Neuron (in vitro differentiated cells): Measurements from ENCODE around the gene ETV4.

Source experiments
- H2AFZ ChIP-seq: one replicate; pipeline ENCODE4 v1.6.1; 2013; ENCODE audit warnings: low read depth, mild to moderate bottlenecking, inconsistent platforms, low read length, moderate library complexity
- H3K27me3 ChIP-seq: one replicate; pipeline ENCODE4 v1.6.1; 2013; ENCODE audit warnings: low read length; ENCODE audit not compliant: insufficient read depth
- H3K36me3 ChIP-seq: one replicate; pipeline ENCODE4 v1.6.1; 2013; ENCODE audit warnings: low read length; ENCODE audit not compliant: insufficient read depth
- H3K4me1 ChIP-seq: one replicate; pipeline ENCODE4 v1.6.1; 2013; ENCODE audit warnings: low read length; ENCODE audit not compliant: insufficient read depth
- H3K4me3 ChIP-seq: 2 replicates; pipeline ENCODE4 v1.5.1; 2013; ENCODE audit warnings: mild to moderate bottlenecking, low read length, moderate library complexity
- H3K9me3 ChIP-seq: one replicate; pipeline ENCODE4 v1.6.1; 2013; ENCODE audit warnings: low read length

Gene ETV4

GRCh38 chr17:43547659-43548256 is 1.6 kb upstream of the ETV4 start:
- Histone ChIP-seq H3K4me1 (peaks cover 37% of the 10 kb centered on the region), H3K9me3 (no peaks in the 10 kb centered on the region), H3K4me3 (no peak overlapping the region), H3K27me3 (peaks cover 25% of the 10 kb centered on the region), H2AFZ (no peak overlapping the region), H3K36me3 (no peaks in the 10 kb centered on the region)

GRCh38 chr17:43547189-43547550 is 1.0 kb upstream of the ETV4 start:
- peaks cover 37% of the 10 kb centered on the region for H3K4me1 ChIP-seq
- peaks cover 25% of the 10 kb centered on the region for H3K27me3 ChIP-seq
- H3K9me3 ChIP-seq = no peaks in the 10 kb centered on the region
- H2AFZ ChIP-seq = no peak overlapping the region
- H3K4me3 ChIP-seq = no peak overlapping the region
- no peaks in the 10 kb centered on the region for H3K36me3 ChIP-seq

GRCh38 chr17:43545383-43545632 is 832 bp downstream of the ETV4 start:
- Histone ChIP-seq H3K4me3 (peak overlapping the region; percentile 12), H2AFZ (no peak overlapping the region), H3K4me1 (peaks cover 37% of the 10 kb centered on the region), H3K9me3 (no peaks in the 10 kb centered on the region), H3K36me3 (no peaks in the 10 kb centered on the region), H3K27me3 (peaks cover 25% of the 10 kb centered on the region)

- H2AFZ ChIP-seq = no peak overlapping the region
- peaks cover 25% of the 10 kb centered on the region for H3K27me3 ChIP-seq
- H3K9me3 ChIP-seq = no peaks in the 10 kb centered on the region
- H3K4me1 ChIP-seq = peaks cover 37% of the 10 kb centered on the region
- no peak overlapping the region for H3K4me3 ChIP-seq
- no peaks in the 10 kb centered on the region for H3K36me3 ChIP-seq
Observed at GRCh38 chr17:43543771-43544575, 2.2 kb downstream of the ETV4 start.

GRCh38 chr17:43543300-43543699 is 2.8 kb downstream of the ETV4 start:
- H3K36me3 ChIP-seq = no peaks in the 10 kb centered on the region
- no peak overlapping the region for H3K4me3 ChIP-seq
- H3K9me3 ChIP-seq = no peaks in the 10 kb centered on the region
- H3K4me1 ChIP-seq = peaks cover 37% of the 10 kb centered on the region
- H3K27me3 ChIP-seq = peaks cover 25% of the 10 kb centered on the region
- no peak overlapping the region for H2AFZ ChIP-seq

- Histone ChIP-seq H3K4me1 (peaks cover 34% of the 10 kb centered on the region), H2AFZ (no peak overlapping the region), H3K36me3 (no peaks in the 10 kb centered on the region), H3K27me3 (peaks cover 25% of the 10 kb centered on the region), H3K4me3 (no peak overlapping the region), H3K9me3 (no peaks in the 10 kb centered on the region)
Observed at GRCh38 chr17:43542859-43543258, 3.3 kb downstream of the ETV4 start.

GRCh38 chr17:43540821-43541674 is 5.1 kb downstream of the ETV4 start:
- Histone ChIP-seq H3K4me3 (no peak overlapping the region), H3K36me3 (no peaks in the 10 kb centered on the region), H2AFZ (no peak overlapping the region), H3K9me3 (no peaks in the 10 kb centered on the region), H3K4me1 (peaks cover 21% of the 10 kb centered on the region), H3K27me3 (peaks cover 14% of the 10 kb centered on the region)

- no peaks in the 10 kb centered on the region for H3K9me3 ChIP-seq
- H3K27me3 ChIP-seq = no peaks in the 10 kb centered on the region
- H2AFZ ChIP-seq = no peak overlapping the region
- H3K4me1 ChIP-seq = peaks cover under 1% of the 10 kb centered on the region
- no peaks in the 10 kb centered on the region for H3K36me3 ChIP-seq
- no peak overlapping the region for H3K4me3 ChIP-seq
Observed at GRCh38 chr17:43536236-43536992, 9.7 kb downstream of the ETV4 start.

GRCh38 chr17:43534909-43535308 is 11.2 kb downstream of the ETV4 start:
- no peak overlapping the region for H3K4me3 ChIP-seq
- H3K27me3 ChIP-seq = no peaks in the 10 kb centered on the region
- H2AFZ ChIP-seq = no peak overlapping the region
- peaks cover 13% of the 10 kb centered on the region for H3K4me1 ChIP-seq
- H3K9me3 ChIP-seq = no peaks in the 10 kb centered on the region
- H3K36me3 ChIP-seq = no peaks in the 10 kb centered on the region

- Histone ChIP-seq H3K9me3 (no peaks in the 10 kb centered on the region), H3K4me1 (peaks cover 18% of the 10 kb centered on the region), H3K4me3 (no peak overlapping the region), H3K36me3 (no peaks in the 10 kb centered on the region), H3K27me3 (no peaks in the 10 kb centered on the region), H2AFZ (no peak overlapping the region)
Observed at GRCh38 chr17:43533699-43534098, 12.4 kb downstream of the ETV4 start.

GRCh38 chr17:43532581-43532980 is 13.6 kb downstream of the ETV4 start:
- no peak overlapping the region for H3K4me3 ChIP-seq
- peaks cover 4% of the 10 kb centered on the region for H3K36me3 ChIP-seq
- H3K9me3 ChIP-seq = no peaks in the 10 kb centered on the region
- no peak overlapping the region for H2AFZ ChIP-seq
- H3K4me1 ChIP-seq = peaks cover 18% of the 10 kb centered on the region
- no peaks in the 10 kb centered on the region for H3K27me3 ChIP-seq

GRCh38 chr17:43531955-43532354 is 14.2 kb downstream of the ETV4 start:
- peaks cover 18% of the 10 kb centered on the region for H3K4me1 ChIP-seq
- no peak overlapping the region for H2AFZ ChIP-seq
- no peak overlapping the region for H3K4me3 ChIP-seq
- no peaks in the 10 kb centered on the region for H3K27me3 ChIP-seq
- H3K36me3 ChIP-seq = peaks cover 5% of the 10 kb centered on the region
- H3K9me3 ChIP-seq = no peaks in the 10 kb centered on the region

- H3K9me3 ChIP-seq = no peaks in the 10 kb centered on the region
- H3K36me3 ChIP-seq = peaks cover 10% of the 10 kb centered on the region
Observed at GRCh38 chr17:43531082-43531378, 15.1 kb downstream of the ETV4 start.

More at GRCh38 chr17:43531082-43531378, 15.1 kb downstream of the ETV4 start:
- no peak overlapping the region for H3K4me3 ChIP-seq
- H3K4me1 ChIP-seq = peaks cover 25% of the 10 kb centered on the region
- no peaks in the 10 kb centered on the region for H3K27me3 ChIP-seq
- H2AFZ ChIP-seq = no peak overlapping the region
